Osteocyte (in vitro differentiated cells): Measurements from ENCODE around the gene STIMATE. TPM values are rescaled to one million over a fixed set of nuclear protein-coding genes. Genes with fewer than 3 reads are reported as not detected.

Experiments
- DNase-seq: peaks from one replicate; pipeline ENCODE4 v3.0.0; 2021; ENCODE audit warnings: mixed read lengths; ENCODE audit not compliant: unreplicated experiment; ENCODE audit errors: extremely low spot score
- H3K27ac Mint-ChIP-seq: one replicate; pipeline ENCODE4 v1.8.0; 2021; ENCODE audit warnings: mild to moderate bottlenecking, mixed read lengths; ENCODE audit not compliant: unreplicated experiment
- H3K27me3 Mint-ChIP-seq: one replicate; pipeline ENCODE4 v1.8.0; 2021; ENCODE audit warnings: mixed read lengths; ENCODE audit not compliant: unreplicated experiment
- H3K36me3 Mint-ChIP-seq: one replicate; pipeline ENCODE4 v1.8.0; 2021; ENCODE audit warnings: mixed read lengths; ENCODE audit not compliant: unreplicated experiment
- H3K4me1 Mint-ChIP-seq: one replicate; pipeline ENCODE4 v1.8.0; 2021; ENCODE audit warnings: mixed read lengths; ENCODE audit not compliant: unreplicated experiment
- H3K4me3 Mint-ChIP-seq: one replicate; pipeline ENCODE4 v1.8.0; 2021; ENCODE audit warnings: mild to moderate bottlenecking, moderate library complexity, mixed read lengths; ENCODE audit not compliant: unreplicated experiment
- H3K9me3 Mint-ChIP-seq: one replicate; pipeline ENCODE4 v1.8.0; 2021; ENCODE audit warnings: mixed read lengths; ENCODE audit not compliant: unreplicated experiment
- total RNA-seq: library from RNA; stranded (reverse); gene quantifications from 2 replicates; pipeline ENCODE4 v1.2.1, GENCODE V29; 2021
- TF ChIP-seq, protein P1 (sequence below): fragments of 200-600 bp; sonication (generic); IDR thresholded peaks from 2 replicates; pipeline ENCODE4 v1.5.0; 2021; ENCODE audit warnings: antibody characterized with exemption, mild to moderate bottlenecking, moderate library complexity

Gene STIMATE
- total RNA-seq, 1 donor from 2014 or later = 25.3 TPM

DNA sequence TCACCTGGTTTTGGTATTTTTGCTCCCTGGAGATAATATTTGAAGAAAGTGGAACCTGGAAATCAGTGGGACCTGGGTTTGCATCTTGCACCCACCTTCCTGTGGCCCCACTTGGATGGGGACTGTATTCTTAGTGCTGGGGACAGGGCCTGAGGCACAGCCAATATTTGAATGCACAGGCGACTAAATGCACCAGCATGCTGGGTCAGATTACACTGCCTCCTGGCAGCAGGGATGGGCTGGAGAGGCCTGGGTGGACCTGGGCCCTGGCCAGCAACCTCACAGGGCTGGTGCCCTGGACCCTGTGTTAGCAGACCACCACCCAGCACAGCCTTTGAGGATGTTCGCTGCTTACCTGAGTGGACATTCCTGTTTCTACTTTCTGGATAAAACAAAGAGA lies 77.4 kb downstream of the STIMATE start:
- Mint-ChIP-seq H3K27me3 (no peaks in the 10 kb centered on the region), H3K4me1 (no peaks in the 10 kb centered on the region), H3K9me3 (no peaks in the 10 kb centered on the region), H3K27ac (no peak overlapping the region), H3K36me3 (no peaks in the 10 kb centered on the region), H3K4me3 (no peak overlapping the region)
- no peak for DNase-seq
- TF ChIP-seq, protein P1, sequence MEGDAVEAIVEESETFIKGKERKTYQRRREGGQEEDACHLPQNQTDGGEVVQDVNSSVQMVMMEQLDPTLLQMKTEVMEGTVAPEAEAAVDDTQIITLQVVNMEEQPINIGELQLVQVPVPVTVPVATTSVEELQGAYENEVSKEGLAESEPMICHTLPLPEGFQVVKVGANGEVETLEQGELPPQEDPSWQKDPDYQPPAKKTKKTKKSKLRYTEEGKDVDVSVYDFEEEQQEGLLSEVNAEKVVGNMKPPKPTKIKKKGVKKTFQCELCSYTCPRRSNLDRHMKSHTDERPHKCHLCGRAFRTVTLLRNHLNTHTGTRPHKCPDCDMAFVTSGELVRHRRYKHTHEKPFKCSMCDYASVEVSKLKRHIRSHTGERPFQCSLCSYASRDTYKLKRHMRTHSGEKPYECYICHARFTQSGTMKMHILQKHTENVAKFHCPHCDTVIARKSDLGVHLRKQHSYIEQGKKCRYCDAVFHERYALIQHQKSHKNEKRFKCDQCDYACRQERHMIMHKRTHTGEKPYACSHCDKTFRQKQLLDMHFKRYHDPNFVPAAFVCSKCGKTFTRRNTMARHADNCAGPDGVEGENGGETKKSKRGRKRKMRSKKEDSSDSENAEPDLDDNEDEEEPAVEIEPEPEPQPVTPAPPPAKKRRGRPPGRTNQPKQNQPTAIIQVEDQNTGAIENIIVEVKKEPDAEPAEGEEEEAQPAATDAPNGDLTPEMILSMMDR = no peak

DNA sequence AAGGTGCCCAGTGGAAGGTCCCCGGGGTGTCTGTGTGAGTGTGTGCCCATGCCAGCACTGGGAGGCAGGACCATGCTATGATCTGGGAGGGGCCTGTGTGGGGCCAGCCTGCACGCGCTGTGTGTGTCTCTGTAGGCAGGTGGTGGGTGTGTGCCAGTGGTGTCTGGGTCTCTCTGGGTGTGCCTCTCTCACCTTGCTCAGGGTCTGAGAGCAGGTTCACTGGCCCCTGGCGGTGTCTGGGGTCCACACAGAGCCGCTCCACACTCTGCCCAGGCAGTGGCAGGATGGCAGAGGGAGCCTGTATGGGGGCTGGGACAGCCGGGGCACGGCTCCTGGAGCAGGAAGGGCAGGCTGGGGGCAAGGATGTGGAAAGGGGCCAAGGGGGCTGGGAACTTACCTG lies 79.5 kb downstream of the STIMATE start:
- H3K4me3 Mint-ChIP-seq = no peak overlapping the region
- H3K27me3 Mint-ChIP-seq = no peaks in the 10 kb centered on the region
- no peak overlapping the region for H3K27ac Mint-ChIP-seq
- no peak for DNase-seq
- H3K9me3 Mint-ChIP-seq = no peaks in the 10 kb centered on the region
- no peaks in the 10 kb centered on the region for H3K4me1 Mint-ChIP-seq
- TF ChIP-seq, protein P1 = no peak
- no peaks in the 10 kb centered on the region for H3K36me3 Mint-ChIP-seq

DNA sequence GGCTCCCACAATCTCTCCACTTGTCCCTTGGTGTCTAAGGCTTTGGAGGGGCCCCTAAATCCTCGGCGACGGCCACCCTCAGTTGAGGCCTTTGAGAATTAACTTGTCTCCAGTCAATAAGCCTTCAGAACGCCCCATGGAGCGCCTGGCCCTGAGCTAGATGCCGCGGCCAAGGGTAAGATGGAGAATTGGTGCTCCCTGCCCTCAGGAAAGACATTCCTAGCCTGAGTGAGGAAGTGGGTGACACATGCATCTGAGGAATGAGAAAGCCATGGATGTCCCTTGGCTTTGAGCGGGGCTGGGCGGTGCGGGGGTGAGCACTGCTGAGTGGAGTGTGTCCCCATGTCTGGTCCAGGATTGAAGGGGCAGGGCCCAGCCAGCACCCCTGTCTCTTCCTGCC lies 80.1 kb downstream of the STIMATE start:
- TF ChIP-seq, protein P1 = no peak
- DNase-seq = no peak
- Mint-ChIP-seq H3K4me3 (no peak overlapping the region), H3K4me1 (no peaks in the 10 kb centered on the region), H3K36me3 (no peaks in the 10 kb centered on the region), H3K27ac (no peak overlapping the region), H3K9me3 (no peaks in the 10 kb centered on the region), H3K27me3 (no peaks in the 10 kb centered on the region)

DNA sequence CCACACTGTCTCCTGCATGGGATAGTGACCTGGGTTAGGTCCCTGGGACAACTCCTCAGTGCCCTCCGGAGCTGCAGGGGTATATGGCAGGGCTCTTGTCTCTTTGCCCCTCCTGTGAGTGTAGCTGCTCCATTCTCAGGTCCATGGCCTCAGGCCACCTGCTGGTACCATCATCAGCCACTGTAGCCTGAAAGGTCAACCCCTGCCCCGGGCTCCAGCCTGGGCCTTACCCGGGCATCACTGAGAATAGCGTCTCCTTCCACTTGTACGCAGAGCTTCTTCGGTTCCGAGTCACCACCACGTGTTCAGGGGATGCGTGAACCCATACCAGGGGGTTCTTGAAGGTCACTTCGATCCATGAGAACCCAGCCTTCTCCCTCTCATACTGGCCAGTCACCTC lies 80.7 kb downstream of the STIMATE start:
- TF ChIP-seq, protein P1 = no peak
- Mint-ChIP-seq H3K9me3 (no peaks in the 10 kb centered on the region), H3K36me3 (no peaks in the 10 kb centered on the region), H3K4me1 (no peaks in the 10 kb centered on the region), H3K4me3 (no peak overlapping the region), H3K27ac (no peak overlapping the region), H3K27me3 (no peaks in the 10 kb centered on the region)
- no peak for DNase-seq

DNA sequence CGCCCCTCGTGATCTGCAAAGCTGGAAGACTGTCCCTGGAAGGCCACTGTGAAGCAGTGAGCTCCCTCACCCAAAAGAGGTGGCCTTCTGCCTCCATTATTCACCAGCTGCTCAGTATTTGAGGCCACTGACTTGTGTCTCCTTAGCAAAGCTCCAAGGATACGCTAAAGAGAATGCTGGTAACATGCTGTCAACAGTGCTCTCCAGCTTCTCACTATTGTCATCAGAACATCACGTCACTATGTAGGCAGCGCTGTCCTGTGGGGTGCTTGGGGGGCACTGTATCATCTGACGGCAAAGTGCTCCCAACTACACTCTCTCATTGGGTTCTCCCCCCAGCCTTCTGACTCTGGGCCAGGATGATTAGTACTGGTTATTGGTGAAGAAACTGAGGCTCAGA lies 81.1 kb downstream of the STIMATE start:
- H3K27ac Mint-ChIP-seq = no peak overlapping the region
- no peak overlapping the region for H3K4me3 Mint-ChIP-seq
- H3K27me3 Mint-ChIP-seq = no peaks in the 10 kb centered on the region
- TF ChIP-seq, protein P1 = no peak
- no peaks in the 10 kb centered on the region for H3K4me1 Mint-ChIP-seq
- no peak for DNase-seq
- H3K36me3 Mint-ChIP-seq = no peaks in the 10 kb centered on the region
- no peaks in the 10 kb centered on the region for H3K9me3 Mint-ChIP-seq
